GM21619 (cell line): Measurements from ENCODE around the gene SLPI.

ENCODE experiments used
- ATAC-seq: cut with Tn5 transposase; IDR thresholded peaks from one replicate; pipeline ENCODE4 v1.9.1; 2021; ENCODE audit not compliant: unreplicated experiment

SLPI gene

DNA sequence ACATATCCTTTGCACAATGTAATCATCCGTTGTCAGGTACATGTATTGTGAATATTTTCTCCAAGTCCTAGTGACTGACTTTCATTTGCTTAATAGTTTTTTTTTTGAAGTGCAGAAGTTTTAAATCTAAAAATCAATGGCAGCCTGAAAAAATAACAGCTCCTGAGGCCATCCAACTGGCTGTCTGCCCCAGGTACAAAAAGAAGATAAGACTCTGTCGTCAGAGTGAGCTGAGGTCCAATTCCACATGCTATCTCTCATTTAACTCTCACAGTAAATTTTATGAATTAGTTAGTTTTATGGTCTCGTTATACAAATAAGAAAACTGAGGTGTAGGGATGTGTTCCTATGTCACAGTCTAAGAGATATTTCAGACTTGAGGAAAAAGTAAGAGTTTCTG lies 21.0 kb upstream of the SLPI start:
- ATAC-seq = no peak

DNA sequence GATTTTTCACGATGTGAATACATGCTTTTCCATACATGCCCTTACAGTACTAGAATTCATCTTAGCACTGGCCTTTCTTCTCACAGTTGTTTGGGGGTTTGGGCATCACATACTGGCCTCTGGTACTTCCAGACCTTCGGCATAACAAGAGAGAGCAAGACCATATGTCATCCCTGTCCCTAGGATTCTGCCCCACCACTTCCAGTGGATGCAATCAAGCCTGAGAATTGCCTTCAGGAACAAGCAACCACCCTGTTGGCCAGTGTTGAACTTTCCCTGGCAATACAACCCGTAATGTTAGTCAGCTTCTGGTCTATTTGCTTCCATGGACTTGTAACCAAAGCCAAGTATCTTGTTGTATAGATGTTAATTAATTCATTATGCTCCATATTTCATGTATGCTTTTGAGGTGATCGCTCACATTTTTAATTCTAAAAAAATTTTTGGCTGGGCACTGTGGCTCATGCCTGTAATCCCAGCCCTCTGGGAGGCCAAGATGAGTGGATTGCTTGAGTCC lies 15.4 kb upstream of the SLPI start:
- no peak for ATAC-seq

DNA sequence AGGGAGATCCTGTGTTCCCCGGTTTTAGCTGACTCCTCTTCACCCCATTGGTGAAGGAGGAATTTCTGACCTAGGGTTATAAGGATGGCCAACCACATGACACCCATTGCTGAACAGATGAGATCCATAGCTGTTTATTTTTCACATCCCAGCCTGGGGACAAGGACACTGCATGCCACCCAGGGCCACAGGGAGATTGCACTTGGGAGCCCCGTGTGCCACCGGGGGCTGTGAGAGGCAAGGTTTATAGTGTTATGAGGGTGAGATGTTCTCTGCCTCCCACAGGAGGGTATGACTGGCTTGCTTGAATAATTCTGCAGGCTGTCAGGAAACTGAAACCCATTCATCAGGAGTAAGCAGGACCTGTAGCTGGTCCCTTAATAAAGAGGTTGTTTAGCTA lies 14.7 kb upstream of the SLPI start:
- no peak for ATAC-seq

DNA sequence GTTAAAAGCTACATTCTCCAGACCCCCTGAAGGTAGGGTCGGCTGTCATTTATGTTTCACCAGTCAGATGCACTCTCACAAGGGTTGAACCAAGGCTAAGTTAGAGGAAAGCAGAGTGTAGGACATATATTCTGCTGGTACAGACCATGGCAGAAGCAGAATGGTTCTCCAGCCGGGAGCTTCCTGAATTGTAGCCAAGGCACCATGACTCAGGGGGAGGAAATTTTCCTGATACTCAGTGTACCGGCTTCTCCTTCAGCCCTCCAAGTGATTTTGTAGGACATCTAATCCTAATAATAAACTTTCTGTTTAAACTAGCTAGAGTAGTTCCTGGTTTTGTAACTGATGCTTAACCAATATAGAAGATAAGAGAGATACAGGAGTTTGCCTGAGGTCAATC lies 14.2 kb upstream of the SLPI start:
- ATAC-seq = no peak

DNA sequence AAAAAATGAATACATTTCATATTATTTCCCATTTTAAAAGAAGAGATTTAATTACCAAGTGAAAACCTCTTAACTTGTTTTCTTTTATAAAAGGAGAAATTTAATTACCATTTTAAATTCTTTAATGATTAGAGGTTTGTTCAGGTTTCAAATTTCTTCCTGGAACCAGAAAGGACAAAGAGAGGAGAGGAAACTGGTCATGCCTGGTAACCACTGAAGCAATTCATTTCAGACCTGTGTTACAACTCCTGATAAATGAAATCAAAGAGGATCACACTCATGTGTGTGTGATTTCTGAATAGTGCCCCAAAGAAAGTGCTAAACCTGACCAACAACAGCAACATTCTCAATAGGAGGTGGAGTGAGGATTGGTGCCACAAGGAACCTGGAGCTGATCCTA lies 12.6 kb upstream of the SLPI start:
- ATAC-seq = no peak

DNA sequence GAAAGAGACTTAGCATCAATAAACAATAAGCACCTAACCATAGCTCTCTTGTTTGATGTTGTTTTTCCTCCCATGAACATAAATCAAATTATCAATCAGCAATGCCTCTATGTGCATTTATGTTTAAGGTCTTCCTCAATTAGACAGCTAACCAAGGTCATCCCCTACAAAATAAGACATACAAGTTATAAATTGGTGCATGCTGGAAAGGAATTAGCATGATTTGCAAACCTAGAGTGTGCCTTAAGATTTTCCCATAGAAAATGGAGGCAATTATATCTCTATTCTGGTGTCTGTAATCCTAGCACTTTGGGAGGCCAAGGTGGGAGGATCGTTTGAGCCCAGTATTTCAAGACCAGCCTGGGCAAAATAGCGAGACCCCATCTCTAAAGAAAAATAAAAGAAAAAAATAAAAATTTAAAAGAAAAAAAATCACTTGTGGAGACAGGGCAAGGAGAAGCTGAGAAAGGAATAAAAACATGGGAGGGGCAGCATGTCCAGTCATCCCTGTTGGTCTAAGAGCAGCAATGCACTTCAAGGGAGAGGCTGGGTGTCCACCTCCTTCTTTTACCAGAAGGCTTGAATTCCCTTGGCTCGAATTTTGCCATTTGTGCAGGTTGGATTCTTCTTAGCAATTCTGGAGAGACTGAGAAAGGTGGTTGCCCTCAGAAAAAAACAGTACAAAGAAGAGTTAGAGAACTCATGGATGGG lies 9.3 kb upstream of the SLPI start:
- ATAC-seq = no peak

DNA sequence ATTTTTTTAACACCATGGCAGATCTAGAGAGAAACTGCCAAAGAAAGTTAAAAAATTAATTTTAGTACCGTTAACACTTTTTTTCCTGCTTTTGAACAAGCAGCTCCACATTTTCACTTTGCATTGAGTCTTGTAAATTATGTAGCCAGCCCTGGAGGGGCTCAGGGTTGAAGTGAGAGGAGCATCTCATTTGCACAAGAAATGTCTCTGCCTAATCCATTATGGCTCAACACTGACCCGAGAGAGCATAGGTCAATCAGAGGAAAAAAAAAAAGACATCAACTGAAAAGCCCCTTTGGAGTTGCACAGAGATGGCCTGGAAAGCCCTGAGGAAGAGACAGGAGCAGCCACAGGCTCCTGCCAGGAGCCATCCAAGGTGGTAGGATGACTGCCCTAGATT lies 4.3 kb upstream of the SLPI start:
- ATAC-seq = no peak

DNA sequence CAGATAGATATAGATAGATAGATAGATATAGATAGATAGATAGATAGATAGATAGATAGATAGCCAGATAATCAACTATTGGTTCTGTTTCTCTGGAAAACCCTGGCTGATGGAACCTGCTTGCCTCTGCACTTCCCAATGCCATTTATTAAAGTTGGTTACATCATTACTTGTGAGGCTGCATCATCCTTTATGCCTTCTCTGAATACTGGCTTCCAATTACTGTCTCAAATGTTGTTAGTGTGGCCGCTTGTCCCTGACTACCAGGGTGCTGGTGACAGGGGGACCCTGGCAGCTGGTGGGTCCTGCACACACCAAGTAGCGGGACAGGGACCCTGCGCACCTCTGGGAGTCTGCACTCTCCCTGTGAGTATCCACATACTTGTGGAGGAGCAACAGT lies 3.9 kb upstream of the SLPI start:
- ATAC-seq = no peak

DNA sequence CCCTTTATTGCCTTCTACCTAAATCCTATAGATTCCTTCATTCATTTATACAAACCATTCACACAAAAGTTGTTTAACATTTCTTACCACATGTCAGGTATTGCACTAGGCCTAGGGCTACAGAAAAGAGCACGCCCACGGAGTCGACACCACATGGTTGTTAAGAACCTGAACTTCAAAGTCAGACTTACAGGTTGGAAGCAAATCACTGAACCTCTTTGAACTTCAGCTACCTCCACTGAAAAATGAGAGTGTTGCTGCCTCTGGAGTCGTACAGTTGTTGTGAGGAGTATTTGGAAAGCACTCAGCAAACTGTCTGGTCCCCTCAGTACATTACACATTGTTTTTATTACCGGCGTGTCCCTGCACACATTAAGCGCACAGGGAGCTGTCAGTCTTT lies 3.3 kb upstream of the SLPI start:
- ATAC-seq = no peak

DNA sequence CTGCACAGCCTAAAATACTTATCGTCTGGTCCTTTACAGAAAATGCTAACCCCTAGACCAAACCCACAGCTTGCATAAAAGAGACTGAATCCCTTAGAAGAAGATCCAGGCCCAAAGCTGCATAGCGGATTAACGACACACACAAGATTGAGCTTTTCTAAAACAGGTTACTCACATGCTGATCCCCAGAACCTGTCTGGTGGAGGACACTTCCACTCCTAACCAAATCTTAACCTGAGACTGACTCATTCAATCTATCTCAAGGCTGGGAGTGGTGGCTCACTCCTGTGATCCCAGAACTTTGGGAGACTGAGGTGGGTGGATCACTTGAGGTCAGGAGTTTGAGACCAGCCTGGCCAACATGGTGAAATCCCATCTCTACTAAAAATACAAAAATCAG lies 2.8 kb upstream of the SLPI start:
- no peak for ATAC-seq

DNA sequence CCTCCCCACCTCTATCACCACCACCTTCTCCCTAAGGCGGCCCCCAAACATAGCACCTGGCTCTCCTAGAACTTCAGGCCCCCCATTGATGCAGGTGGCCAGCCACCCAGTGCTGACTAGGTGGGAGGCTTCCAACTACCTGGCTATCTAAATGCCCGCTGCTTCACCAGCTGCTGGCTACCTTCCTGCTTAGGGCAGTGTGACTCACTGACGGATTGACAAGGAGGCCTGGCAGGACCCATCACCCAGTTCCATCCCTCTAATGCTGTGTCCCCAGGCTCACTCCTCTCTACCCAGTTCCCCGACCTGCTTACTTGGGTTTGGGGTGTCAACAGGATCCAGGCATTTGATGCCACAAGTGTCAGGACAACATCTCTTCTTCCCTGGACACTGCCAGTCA lies 1.1 kb downstream of the SLPI start:
- no peak for ATAC-seq

DNA sequence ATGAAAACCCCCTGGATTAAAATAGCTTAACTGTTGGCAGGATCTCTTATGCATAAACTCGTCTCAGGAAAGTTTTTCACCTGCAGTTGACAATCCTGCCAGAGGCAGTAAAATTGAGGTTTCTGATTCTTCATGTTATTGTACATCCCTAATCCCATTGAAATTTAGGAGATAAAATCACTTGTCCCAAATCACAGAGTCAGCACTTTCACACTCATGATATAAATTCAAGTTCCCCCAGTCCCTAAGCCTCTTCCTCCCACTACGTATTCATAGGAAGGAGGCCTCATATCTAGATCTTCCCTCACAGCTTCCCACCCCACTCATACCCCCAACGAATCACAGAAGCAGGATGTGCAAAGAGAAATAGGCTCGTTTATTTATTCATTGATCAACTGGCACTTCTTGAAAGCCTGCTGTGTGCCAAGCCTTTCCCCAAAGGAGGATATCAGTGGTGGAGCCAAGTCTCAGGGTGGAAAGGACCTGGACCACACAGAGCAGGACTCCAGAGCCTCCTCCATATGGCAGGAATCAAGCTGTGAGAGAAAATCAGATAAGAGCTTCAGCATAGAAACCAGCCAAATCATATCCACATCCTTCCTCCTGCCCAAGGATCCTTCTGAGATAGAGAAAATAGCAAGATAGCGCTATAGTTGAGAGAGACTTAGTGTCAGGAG lies 2.3 kb downstream of the SLPI start:
- ATAC-seq = no peak

DNA sequence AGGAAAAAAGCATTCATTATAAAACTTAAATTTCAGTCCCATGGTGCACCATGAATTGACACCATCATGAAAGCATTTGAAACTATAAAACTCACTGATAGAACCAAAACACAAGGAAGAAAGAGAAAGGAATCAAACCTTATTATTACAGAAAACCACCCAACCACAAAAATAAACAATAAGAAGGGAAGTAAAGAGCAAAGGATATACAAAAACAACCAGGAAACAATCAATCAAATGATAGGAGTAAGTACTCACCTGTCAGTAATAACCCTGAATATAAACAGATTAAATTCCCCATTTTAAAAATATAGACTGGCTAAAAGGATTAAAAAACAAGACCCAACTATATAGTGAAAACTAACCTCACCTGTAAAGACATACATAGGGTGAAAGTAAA lies 5.8 kb downstream of the SLPI start:
- ATAC-seq = no peak

DNA sequence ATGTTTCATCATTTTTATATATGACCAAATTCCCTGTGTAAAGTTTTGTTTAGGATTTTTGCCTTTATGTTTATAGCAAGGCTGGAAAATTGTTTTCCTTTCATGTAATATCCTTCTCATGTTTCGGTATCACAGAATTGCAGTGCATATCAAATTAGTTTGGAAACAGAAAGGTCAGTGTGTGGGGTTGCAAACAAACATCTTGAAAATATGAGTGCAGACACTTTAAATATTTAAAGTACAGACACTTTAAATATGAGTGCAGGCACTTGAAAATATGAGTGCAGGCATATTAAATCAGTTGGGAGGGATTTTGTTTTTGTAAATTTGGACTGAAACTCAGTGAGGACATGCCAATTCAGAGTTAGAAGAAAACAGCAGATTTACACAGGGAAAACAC lies 6.5 kb downstream of the SLPI start:
- no peak for ATAC-seq

DNA sequence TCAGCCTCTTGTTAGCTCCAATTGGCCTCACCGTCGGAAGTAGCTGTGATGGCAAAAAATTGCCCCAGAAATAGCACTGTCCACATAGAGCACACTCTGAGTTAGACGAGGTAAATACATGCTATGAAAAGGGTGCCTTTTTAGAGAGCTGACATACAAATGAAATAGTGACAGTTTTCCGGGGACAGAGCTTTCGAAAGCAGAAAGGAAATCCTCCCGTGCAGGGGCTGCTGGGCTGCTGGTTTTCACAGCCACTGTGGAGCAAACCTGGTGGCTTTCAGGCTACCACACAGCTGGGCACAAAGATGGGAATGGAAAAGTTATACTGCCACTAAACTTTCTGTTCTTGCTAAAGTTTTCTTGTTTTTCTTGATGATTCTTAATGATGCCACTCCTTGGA lies 8.3 kb downstream of the SLPI start:
- ATAC-seq = no peak

DNA sequence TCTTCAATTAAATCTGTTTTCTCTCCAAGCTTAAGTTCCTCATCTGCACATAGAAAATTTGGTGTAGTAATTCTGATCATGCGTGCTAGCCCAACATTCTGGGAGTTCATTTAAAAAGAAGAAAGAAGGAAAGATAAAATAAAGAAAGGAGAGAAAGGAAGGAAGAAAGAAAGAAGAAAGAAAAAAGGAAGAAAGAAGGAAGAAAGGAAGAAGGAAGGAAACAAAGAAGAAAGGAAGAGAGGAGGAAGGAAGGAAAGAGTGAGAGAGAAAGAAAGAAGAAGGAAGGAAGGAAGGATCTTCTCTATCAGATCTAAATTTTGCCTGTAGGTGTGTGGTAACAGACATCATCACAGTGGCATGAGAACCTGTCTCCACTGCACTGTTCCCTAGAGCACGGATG lies 16.2 kb downstream of the SLPI start:
- ATAC-seq = no peak

DNA sequence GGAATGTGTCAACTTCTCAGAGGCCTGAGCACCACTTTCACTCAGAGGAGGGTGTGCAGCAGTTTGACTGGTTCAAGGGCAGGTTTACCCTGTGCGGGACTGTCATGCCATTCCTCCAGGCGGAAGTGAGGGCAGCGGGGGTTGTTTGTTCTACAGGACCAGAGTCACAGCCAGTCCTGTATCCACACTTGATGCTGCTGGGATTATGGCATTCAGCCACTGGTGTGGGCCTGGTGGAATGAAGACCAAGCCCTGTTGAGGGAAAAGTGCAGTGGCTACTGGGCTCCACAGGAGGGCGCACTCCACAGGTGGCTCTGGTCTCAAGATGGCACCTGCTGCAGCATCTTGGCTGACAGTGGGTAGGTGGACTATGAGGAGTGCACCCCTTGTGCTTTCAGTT lies 18.4 kb downstream of the SLPI start:
- ATAC-seq = no peak

DNA sequence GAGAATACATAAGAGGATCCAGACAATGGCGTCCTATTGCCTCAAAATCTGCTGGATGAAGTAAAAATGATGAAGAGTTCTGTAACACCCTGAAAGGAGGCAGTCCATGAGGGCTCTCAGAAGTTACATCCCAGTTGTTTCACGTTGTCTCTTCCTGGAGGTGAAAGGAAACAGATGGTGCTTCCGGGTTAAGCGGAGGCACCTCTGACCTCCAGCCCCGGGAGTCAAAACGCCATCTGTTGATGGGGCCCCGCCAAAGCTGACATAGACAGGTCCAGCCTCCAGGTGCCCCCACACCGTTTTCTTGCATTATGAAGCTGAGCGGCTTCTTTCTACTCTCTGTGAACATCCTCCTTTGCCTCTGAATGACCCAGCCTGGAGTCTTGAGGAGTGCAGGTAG lies 23.7 kb downstream of the SLPI start:
- no peak for ATAC-seq

DNA sequence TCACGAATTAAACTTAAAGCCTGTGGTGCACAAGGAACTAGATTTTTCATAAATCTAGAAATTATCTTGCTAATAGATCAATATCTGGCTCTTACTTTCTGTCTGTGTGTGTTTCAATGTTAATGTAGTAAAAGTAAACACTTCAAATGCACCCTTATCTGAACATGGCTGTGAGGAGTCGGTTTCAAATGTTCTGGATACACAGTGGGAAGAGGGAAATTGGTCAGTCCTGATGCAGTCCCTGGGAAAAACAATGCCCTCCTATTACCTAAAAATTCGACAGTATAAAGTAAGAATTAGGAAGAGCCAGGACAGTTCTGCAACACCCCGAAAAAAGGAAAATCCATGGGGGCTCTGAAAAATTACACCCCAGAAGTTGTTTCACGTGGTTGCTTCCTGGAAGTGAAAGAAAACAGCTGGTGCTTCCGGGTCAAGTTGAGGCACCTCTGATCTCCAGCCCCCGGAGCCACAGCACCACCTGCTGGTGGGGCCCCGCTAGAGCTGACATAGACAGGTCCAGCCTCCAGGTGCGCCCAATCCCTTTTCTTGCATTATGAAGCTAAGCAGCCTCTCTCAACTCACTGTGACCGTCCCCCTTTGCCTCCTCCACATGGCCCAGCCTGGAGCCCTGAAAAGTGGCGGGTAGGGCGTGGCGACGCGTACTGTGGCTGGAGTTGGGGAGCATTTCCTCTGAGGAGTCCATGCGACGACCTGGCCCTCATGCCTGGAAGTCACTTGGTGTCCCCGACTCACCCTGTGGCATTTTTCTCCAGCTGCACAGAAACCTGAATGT lies 24.9 kb downstream of the SLPI start:
- ATAC-seq = no peak

DNA sequence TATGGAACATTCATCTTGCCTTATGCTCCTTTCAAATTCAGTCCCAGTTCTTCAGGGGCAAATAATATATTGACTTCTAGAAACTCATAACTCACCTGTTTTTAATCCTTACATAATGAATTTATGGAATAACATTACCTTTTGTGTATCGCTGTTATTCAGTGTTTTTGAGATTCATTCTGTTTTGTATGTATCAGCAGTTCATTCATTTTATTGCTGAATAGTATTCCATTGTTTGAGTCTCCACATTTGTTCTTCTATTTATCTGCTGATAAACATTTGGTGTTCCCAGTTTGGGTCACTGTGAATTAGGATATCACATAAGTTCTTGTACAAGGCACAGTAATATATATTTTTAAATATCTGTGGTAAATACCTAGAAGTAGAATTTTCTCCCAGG lies 28.1 kb downstream of the SLPI start:
- ATAC-seq = no peak

DNA sequence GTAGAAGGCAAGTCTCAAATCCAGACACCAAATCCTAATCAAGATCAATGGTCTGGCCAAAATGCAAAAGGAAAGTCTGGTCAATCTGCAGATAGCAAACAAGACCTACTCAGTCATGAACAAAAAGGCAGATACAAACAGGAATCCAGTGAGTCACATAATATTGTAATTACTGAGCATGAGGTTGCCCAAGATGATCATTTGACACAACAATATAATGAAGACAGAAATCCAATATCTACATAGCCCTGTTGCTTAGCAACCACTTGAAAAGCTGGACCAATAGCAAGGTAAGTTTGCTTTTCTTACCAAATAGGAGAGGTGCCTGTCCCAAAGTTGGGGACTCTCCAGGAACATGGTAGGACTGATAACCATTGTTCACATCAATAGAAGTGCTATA lies 31.2 kb downstream of the SLPI start:
- no peak for ATAC-seq

DNA sequence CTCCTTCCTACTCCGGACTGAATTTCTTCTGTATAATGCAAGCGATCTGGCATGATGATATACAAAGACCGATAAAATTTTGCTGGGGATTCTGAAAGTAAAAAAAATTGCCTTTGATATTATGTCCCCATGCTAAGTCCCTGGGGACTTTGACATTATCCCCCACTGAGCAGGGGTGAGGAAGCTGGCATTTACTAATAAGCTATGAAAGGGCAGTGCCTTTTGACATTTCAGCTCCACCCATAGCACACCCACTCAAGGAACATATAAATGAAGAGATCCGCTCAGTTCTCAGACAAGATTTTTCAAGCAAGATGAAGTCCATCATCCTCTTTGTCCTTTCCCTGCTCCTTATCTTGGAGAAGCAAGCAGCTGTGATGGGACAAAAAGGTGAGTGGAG lies 33.3 kb downstream of the SLPI start, which contains the start of gene SEMG2:
TSS of gene SEMG2 (plus strand) at position 298 of the 400 bp plus-strand sequence. CDS start at position 315, 17 bp downstream.
- no peak for ATAC-seq
